ENCODE measurements around the gene COL17A1.
A peak's percentile ranks its signal among the peaks of the same experiment; 100 is the strongest.

Gene COL17A1

GRCh38 chr10:104085801-104086400 lies at the start of gene COL17A1:
Gene COL17A1, minus strand, starts transcription at chr10:104085880. Its CDS starts 5,207 bp downstream, at chr10:104080673.
- DNase-seq (ENCODE audit: low read depth in 1 of 2, low spot score in 1 of 2) = no peak

- DNase-seq (ENCODE audit: low read depth in 1 of 2, low spot score in 1 of 2) = no peak
These were observed 44.4 kb upstream of the COL17A1 start for GRCh38 chr10:104130041-104130440.

- DNase-seq (ENCODE audit: low read depth in 1 of 2, low spot score in 1 of 2) = no peak
These were observed 42.5 kb upstream of the COL17A1 start for GRCh38 chr10:104128214-104128613.

- DNase-seq (ENCODE audit: low read depth in 1 of 2, low spot score in 1 of 2) = no peak
These were observed 41.7 kb upstream of the COL17A1 start for GRCh38 chr10:104127411-104127810.

- no peak for DNase-seq (ENCODE audit: low read depth in 1 of 2, low spot score in 1 of 2)
These were observed 37.7 kb upstream of the COL17A1 start for GRCh38 chr10:104123397-104123796.

- no peak for DNase-seq (ENCODE audit: low read depth in 1 of 2, low spot score in 1 of 2)
These were observed 36.8 kb upstream of the COL17A1 start for GRCh38 chr10:104122225-104123107.

GRCh38 chr10:104121485-104122224 lies 36.0 kb upstream of the COL17A1 start, which contains the start of gene SFR1:
Gene SFR1, plus strand, starts transcription at chr10:104122171. Its CDS starts 13 bp downstream, at chr10:104122184.
- DNase-seq (ENCODE audit: low read depth in 1 of 2, low spot score in 1 of 2) = peak; percentile 97 to 98

- DNase-seq (ENCODE audit: low read depth in 1 of 2, low spot score in 1 of 2) = peak; percentile 65 to 69
These were observed 35.3 kb upstream of the COL17A1 start for GRCh38 chr10:104120903-104121484.

GRCh38 chr10:104120512-104120902 lies 34.8 kb upstream of the COL17A1 start:
- no peak for DNase-seq (ENCODE audit: low read depth in 1 of 2, low spot score in 1 of 2)

- no peak for DNase-seq (ENCODE audit: low read depth in 1 of 2, low spot score in 1 of 2)
These were observed 34.3 kb upstream of the COL17A1 start for GRCh38 chr10:104119996-104120395.

GRCh38 chr10:104117839-104118323 lies 32.2 kb upstream of the COL17A1 start:
- DNase-seq (ENCODE audit: low read depth in 1 of 2, low spot score in 1 of 2) = no peak

GRCh38 chr10:104113376-104113956 lies 27.8 kb upstream of the COL17A1 start:
- DNase-seq (ENCODE audit: low read depth in 1 of 2, low spot score in 1 of 2) = no peak

- no peak for DNase-seq (ENCODE audit: low read depth in 1 of 2, low spot score in 1 of 2)
These were observed 24.4 kb upstream of the COL17A1 start for GRCh38 chr10:104109908-104110662.

- no peak for DNase-seq (ENCODE audit: low read depth in 1 of 2, low spot score in 1 of 2)
These were observed 19.2 kb upstream of the COL17A1 start for GRCh38 chr10:104104926-104105325.

- no peak for DNase-seq (ENCODE audit: low read depth in 1 of 2, low spot score in 1 of 2)
These were observed 18.7 kb upstream of the COL17A1 start for GRCh38 chr10:104104418-104104817.

GRCh38 chr10:104103956-104104355 lies 18.3 kb upstream of the COL17A1 start:
- DNase-seq (ENCODE audit: low read depth in 1 of 2, low spot score in 1 of 2) = no peak

- no peak for DNase-seq (ENCODE audit: low read depth in 1 of 2, low spot score in 1 of 2)
These were observed 16.2 kb upstream of the COL17A1 start for GRCh38 chr10:104101902-104102301.

GRCh38 chr10:104100795-104101194 lies 15.1 kb upstream of the COL17A1 start:
- DNase-seq (ENCODE audit: low read depth in 1 of 2, low spot score in 1 of 2) = no peak

- no peak for DNase-seq (ENCODE audit: low read depth in 1 of 2, low spot score in 1 of 2)
These were observed 14.3 kb upstream of the COL17A1 start for GRCh38 chr10:104099941-104100340.

GRCh38 chr10:104099269-104099668 lies 13.6 kb upstream of the COL17A1 start:
- DNase-seq (ENCODE audit: low read depth in 1 of 2, low spot score in 1 of 2) = no peak

Data from stimulated activated CD4-positive, alpha-beta T cell treated with anti-CD3 and anti-CD28 coated beads, Interleukin-15, amount 100 ng/mL, for 1 hour (primary cell).